GM12878 (cell line): ENCODE data around the gene CFAP97D2.

ENCODE experiments used
- FOXM1 ChIP-seq: IDR thresholded peaks from 2 replicates; pipeline ENCODE4 v1.6.1; 2012; ENCODE audit warnings: low read depth, mild to moderate bottlenecking, inconsistent platforms, low read length, moderate library complexity
- RAD21 ChIP-seq: IDR thresholded peaks from 2 replicates; pipeline ENCODE4 v1.6.1; 2011; ENCODE audit warnings: mild to moderate bottlenecking, low read depth, low read length, moderate library complexity; ENCODE audit not compliant: insufficient read depth
- RBBP5 ChIP-seq: fragments of 200-600 bp; sonication (generic); conservative IDR thresholded peaks from 2 replicates; pipeline ENCODE4 v1.6.1; 2016
- SP1 ChIP-seq: IDR thresholded peaks from one replicate; pipeline ENCODE4 v1.6.1; 2011; ENCODE audit warnings: low read depth, low read length

DNA sequence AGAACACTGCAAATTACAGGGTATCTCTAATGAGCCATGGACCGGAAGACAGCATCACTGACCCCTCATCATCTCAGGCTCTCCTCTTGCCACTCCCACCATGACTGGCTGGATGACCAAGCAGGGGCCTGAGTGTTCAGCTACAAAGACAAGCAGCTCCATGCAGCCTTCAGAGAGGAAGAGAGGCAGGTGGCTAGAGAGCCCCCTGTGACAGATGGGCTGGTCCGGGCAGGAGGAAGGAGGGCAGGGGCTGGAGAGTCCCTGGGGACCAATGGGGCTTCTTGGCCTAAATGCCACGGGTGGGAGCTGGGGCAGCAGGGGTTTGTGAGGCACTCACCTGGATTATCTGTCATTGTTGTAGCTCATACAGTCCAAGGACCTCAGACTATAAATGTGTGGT is 33.8 kb upstream of the CFAP97D2 start:
- TF ChIP-seq RAD21: no peak
- no peak for TF ChIP-seq FOXM1
- no peak for TF ChIP-seq RBBP5
- TF ChIP-seq SP1: no peak
